ENCODE measurements around the gene GP1BB.
"Not testable (repeated sequence)": the region's sequence is repeated elsewhere in the genome, so short reads cannot be mapped to it uniquely, and the experiment has no call there.

The GP1BB gene

GRCh38 chr22:19693981-19694670 lies 29.2 kb upstream of the GP1BB start:
- no peak for DNase-seq

- no peak for DNase-seq
These were observed 28.6 kb upstream of the GP1BB start for GRCh38 chr22:19694696-19695095.

DNA sequence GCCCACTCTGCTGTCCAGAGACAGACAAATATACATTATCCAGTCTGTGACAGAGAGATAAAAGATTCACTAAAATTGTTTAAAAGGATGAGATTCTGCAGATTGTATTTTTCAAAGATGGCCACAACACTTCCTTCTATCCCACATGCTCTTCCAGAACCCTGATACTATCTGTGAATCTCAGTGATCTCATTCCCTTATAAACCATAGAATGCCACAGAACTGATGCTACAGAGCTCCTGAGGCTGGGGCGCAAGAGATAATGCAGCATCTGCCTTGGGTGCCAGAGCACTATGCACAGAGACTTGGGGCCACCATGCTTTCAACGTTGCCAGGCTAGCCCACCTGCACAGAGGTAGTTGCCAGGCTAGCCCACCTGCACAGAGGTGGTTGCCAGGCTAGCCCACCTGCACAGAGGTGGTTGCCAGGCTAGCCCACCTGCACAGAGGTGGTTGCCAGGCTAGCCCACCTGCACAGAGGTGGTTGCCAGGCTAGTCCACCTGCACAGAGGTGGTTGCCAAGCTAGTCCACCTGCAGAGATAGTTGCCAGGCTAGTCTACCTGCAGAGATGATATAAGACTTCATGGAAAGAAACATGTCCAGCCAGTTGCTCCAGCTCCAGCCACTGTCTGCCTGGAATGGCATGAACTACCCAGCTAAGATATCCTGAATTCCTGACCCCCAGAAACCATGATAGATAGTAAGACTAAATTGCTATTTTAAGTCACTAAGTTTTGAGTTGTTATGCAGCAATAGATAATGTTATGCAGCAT lies 26.6 kb upstream of the GP1BB start:
- no peak for DNase-seq

DNA sequence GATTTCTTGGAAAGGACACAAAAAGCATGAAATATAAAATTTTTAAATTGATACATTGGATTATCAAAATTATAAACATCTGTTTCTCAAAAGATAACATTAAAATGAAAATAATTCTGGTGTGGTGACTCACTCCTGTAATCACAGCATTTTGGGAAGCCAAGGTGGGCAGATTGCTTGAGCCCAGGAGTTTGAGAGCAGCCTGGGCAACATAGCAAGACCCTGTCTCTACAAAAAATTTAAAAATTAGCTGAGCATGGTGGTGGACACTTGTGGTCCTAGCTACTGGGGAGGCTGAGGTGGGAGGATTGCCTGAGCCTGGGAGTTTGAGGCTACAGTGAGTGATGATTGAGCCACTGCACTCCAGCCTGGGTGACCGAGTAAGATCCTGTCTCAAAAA lies 25.5 kb upstream of the GP1BB start:
- not testable (repeated sequence) for DNase-seq

DNA sequence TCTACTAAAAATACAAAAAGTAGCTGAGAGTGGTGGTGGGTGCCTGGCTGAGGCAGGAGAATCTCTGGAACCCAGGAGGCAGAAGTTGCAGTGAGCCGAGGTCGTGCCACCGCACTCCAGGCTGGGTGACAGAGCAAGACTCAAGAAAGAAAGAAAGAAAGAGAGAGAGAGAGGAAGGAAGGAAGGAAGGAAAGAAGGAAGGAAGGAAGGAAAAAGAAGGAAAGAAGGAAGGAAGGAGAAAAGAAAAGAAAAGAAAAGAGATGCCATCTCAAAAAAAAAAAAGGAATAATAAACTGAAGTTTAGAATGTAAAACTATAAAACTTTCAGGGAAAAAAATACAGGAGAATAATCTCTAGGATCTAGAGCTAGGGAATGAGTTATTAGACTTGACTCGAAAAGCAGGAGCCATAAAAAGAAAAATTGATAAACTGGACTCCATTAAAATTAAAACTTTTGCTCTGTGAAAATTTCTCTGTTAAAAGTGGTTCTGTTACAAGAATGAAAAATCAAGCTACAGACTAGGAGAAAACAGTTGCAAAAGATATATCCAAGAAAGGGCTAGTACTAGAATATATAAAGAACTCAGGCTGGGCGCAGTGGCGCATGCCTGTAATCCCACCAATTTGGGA lies 22.4 kb upstream of the GP1BB start:
- no peak for DNase-seq

DNA sequence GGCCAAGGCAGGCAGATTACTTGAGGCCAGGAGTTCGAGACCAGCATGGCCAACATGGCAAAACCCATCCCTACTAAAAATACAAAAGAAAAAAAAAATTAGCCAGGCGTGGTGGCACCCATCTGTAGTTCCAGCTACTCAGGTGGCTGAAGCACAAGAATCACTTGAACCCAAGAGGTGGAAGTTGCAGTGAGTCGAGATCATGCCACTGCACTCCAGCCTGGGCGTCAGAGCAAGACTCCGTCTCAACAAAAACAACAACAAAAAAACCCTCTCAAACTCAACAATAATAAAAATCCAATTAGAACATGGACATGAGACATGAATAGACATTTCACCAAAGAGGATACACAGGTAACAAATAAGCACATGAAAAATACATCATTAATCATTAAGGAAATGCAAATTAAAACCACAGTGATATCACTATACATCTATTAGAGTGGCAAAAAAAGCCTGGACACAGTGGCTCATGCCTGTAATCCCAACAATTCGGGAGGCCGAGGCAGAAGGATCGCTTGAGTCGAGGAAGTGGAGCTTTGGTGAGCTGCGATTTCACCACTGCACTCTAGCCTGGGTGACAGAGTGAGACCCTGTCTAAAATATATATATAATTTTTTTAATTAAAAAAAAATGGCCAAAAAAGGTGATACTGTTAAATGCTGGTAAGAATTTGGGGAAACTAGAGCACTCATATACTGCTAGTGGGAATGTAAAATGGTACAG lies 21.8 kb upstream of the GP1BB start:
- no peak for DNase-seq

DNA sequence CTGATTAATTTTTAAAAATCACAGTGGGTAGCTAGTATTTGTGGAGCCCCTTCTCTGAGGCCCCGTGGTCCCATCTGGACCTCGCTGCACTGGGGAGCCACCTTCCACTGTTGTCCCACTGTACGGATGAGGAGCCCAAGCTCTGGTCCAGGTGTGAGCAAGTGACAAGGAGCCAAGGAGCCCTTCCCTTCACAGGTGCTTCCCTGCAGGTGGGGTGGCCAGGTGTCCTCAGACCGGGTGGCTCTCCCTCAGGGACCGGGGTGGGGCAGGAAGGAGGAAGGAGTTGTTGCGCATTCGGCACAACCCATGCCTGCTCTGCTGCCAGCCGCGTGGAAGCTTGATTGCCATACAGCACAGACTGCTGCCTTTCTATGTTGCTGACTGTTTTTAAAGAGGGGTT lies 19.5 kb upstream of the GP1BB start:
- DNase-seq: no peak

- DNase-seq: no peak
These were observed 18.9 kb upstream of the GP1BB start for GRCh38 chr22:19704355-19705015.

DNA sequence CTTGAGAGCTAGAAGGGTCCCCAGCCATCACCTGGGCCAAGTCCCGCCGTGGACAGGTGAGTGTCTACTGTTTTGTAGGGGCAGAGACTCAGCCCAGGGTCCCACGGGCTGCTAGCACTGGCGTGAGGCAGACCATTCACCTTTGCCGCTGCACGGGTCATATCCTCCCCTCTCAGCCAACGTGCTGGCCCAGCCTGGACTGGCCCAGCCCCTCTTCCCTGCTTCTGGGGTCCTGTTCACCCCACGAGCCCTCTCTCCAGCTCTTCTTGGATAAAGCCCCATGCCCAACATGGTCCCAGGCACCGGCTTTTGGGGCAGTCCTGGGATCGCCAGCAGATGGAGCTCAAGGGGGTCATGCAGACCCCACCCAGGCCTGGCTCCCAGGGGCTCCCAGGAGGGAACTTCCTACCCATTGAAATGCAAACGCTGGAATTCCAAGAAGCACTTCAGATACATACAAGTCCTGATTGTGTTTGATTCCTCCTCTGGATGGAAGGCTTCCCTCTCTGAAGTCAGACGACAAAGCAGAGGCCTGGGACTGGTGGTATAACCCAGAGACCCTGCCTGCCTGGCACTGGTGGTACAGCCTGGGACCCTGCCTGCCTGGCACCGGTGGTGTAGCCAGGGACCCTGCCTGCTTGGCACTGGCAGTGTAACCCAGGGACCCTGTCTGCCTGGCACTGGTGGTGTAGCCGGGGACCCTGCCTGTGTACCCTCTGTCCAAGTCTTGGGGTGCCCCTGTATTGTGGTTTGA lies 18.0 kb upstream of the GP1BB start:
- no peak for DNase-seq

GRCh38 chr22:19706661-19707151 lies 16.6 kb upstream of the GP1BB start:
- DNase-seq: no peak

DNA sequence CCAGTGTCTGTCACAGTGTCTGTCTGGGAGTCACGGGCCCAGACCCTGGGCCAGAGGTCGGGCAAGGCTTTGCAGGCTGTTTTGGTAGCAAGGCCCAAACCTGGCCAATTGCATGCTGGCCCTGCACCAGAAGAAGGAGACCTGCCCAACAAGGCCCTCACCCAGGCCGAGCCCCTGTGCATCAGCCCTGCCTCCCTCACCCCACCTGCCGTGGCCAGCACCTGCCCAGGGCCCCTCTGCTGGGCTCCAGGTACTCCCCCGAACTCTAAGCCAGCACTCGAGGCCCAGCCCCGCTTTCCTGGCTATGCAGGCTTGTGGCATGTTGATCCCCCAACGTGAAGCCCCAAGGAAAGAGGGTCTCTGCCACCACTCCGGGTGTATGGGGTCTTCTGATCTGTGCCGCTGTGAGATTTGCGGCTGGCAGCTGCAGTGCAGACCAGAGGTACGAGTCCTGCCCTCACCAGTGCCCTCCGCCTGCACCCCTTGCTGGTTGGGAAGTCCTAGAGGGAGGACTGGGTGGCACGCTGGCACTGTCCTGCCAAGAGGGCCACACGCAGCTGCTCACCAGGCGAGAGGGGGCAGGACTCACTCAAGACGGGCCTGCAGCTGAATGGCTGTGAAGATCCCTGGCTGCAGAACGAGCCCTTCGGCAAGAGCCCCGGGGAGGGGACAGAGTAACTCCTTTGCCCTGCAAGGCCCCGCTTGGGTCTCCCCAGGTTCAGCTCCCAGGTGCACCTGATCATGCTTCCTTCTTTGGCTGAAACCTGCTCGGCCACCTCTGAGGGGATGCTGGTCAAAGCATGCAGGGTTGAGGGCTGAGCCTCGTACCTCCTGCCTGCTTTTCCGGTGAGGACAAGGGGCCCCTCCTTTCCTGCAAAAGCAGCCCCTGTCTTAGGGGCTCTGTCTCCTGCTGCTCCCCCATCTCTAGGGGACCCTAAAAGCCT lies 15.7 kb upstream of the GP1BB start:
- no peak for DNase-seq

DNA sequence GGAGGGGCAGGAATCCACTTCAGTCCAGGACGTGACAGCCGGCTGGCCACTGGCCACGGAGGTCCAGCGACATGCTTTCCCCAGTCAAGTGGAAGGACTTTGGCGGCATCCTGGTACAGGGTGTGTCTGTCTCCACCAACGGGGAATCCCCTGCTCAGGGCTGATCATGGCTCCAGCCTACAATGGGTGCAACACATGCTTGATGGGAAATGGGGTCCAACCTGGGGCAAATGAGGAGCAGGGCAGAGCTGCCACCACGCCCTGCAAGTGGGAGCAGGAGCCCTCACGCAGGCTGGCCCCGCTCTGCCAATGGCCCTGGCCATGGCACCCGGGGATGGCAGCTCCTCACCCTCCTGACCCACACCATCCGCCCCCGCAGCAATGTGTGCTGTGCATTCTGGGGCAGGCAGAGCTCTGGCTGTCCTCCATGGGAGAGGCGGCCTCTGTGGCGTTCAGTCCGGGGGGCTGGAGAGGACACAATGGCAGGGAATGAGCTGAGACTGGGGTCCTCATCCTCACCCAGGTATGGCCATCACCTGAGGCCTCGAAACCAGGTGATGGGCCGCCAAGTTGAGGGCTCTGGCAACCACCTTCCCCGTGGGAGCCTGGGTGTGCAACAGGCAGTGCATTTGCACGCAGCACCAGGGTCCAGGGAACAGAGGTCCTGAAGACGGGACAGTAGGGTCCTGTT lies 14.9 kb upstream of the GP1BB start:
- DNase-seq: no peak

DNA sequence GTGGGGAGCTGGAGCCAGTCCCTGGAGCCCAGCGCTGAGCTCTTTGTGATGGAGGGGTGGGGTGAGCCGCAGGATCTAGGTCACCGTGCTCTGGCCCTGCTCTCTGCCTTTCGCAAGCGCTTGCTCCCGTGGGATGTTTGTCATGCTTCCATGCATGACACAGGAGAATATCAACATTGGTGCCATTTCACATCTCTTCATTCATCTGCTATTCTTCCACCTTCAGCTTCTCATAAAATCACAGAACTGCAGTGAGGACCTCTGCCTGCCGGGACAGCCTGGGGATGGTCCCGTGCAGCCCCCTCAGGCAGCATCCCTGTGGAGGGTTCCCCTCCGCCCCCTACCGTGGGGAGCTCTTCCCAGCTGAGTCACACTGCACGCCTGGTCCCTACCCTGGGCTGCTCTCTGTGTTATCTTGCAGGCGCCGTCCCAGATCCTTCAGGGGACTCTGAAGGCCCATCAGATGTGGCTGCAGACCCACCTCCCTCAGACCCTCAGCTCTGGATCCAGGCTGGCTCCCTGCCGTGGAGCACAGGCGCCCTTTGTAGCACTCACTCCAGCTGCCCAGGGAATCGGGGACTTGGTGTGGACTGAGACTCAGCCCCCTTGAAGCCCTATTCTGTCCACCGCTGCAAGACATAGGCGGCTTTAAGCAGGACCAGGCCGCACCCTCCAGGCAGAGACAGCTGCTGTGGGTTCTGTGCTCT lies 14.1 kb upstream of the GP1BB start:
- no peak for DNase-seq

GRCh38 chr22:19710020-19710768 lies 13.1 kb upstream of the GP1BB start:
- DNase-seq: no peak

DNA sequence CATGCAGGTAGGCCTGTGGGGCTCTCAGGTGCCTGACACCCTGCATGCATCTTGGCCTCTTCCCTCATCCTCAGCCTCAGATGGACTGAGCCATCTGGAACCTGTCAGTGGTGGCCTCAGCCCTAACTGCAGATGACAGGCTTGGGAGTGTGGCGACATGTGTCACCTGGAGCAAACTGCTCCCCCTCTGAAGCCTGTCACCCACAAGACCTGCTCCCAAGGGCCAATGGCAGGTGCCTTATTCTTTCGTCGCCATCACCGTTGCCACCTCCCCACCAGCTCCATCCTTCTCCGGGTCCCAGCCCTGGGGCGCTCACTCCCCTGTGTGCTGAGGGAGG lies 12.6 kb upstream of the GP1BB start:
- DNase-seq: no peak

DNA sequence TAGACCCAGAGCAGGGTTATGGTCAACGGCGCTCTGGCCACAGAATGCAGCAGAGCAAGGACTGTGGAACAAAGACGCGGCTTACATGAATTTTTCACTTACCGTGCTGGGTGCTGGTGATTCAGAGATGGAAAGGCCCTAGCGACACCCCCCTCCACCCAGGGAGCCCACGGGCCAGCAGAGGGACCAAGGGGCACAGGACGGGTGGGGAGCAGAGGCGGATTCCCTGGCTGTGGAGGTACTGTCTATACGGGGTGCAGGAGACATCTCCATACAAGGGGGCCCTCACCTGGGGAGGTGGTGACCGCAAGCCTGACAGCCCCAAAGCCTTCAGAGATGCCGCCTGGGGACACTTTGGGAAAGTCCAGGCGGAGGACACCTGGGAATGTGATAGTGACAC lies 10.1 kb upstream of the GP1BB start:
- DNase-seq: no peak

DNA sequence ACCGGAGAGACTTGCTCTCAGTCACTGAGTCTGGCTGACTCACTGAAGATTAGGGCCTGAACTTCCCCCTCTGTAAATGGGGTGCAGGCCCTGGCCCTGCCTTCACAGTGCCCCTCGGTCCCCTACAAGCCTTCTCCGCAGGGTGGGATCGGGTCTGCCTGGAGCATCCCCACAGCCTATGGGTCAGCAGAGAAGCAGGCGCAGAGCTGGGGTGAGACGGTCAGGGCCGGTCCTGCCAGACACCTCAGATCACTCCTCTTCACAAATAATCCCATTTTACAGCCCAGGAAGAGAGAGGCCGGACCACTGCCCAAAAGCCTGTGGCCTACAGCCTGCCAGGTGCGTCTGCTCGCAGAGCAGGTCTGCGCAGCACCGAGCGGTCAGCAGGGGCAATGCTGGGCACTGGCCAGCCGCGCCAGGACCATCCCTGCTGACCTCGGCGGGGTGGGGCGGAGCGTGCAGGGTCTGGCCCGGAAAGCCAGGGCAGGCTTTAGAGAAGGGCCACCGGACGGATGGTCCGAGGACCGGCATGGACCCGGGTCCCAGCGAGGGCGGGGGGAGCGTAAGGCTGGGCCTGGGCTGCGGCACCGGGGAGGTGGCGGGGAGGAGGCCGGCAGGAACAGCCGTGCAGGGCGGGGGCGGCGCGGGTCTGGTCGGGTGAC lies 9.6 kb upstream of the GP1BB start:
- DNase-seq: no peak

All from NCI-H187 treated with DMSO at 0.1 percent for 48 hours (cell line).